CD4-positive, alpha-beta T cell treated with Interleukin-15 for 4 hours (primary cell): ENCODE data around the gene TMLHE.
"Not testable (repeated sequence)": the region's sequence is repeated elsewhere in the genome, so short reads cannot be mapped to it uniquely, and the experiment has no call there.

ENCODE experiments used
- DNase-seq: peaks from one replicate; pipeline ENCODE4 v3.0.0-alpha.2; 2020; ENCODE audit warnings: low spot score

The TMLHE gene

DNA sequence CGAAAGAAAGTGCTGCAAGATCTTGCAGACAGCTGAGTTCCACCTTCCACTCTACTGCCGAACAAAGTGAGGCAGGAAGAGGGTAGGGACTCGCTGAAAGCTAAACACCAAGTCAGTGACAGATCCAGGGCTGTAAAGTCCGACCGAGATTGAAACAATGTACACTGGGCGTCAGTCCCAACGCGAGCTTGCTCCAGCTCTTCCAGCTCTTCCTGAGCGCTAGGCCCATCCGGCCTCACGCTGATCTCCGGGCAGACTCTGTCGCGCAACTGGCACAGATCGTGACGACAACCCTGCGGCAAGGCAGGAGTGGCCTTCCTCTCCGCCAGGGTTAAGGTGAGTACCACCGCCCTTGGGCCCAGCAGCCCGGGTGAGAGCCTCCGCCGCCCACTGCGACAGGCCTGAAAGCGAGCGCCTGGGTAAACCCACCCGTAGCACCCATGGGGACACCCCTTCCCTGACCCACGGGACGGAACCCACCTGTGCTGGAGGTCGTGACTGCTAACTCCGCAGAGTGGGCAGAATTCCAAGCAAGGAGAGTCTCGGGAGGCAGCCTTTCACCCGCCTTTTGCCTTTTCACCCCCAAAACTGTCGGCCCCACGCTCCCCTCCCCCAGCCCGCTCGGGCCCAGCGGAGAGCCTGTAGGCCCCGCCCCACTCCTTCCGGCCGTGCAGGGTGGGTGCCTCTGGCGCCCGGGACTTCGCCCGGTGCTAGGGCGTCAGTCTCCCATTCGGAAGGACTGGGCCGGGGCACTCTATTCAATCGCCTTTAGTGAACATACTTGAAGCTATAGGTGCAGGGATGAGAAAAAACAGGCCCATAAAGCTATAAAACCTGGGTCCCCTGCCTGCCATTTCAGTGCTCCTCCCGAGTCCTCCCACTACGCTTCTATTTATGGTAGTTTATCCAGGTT, at the start of gene TMLHE, which contains the start of gene SPRY3:
TSS of gene TMLHE (minus strand) at position 641 of the 913 bp plus-strand sequence. CDS start 67,676 bp downstream, outside the sequence.
TSS of gene SPRY3 (plus strand) at position 275 of the 913 bp plus-strand sequence.
- DNase-seq, result peak; percentile 40

- no peak for DNase-seq
These were observed 49.5 kb upstream of the TMLHE start for GRCh38 chrX:155662282-155662681.

GRCh38 chrX:155645180-155645579, 32.4 kb upstream of the TMLHE start:
- no peak for DNase-seq

- DNase-seq, result no peak
These were observed 30.5 kb upstream of the TMLHE start for GRCh38 chrX:155643240-155643639.

- DNase-seq, result not testable (repeated sequence)
These were observed 28.6 kb upstream of the TMLHE start for GRCh38 chrX:155641371-155641770.

- DNase-seq, result no peak
These were observed 25.0 kb upstream of the TMLHE start for GRCh38 chrX:155637714-155638113.

- not testable (repeated sequence) for DNase-seq
These were observed 22.3 kb upstream of the TMLHE start for GRCh38 chrX:155635019-155635418.

DNA sequence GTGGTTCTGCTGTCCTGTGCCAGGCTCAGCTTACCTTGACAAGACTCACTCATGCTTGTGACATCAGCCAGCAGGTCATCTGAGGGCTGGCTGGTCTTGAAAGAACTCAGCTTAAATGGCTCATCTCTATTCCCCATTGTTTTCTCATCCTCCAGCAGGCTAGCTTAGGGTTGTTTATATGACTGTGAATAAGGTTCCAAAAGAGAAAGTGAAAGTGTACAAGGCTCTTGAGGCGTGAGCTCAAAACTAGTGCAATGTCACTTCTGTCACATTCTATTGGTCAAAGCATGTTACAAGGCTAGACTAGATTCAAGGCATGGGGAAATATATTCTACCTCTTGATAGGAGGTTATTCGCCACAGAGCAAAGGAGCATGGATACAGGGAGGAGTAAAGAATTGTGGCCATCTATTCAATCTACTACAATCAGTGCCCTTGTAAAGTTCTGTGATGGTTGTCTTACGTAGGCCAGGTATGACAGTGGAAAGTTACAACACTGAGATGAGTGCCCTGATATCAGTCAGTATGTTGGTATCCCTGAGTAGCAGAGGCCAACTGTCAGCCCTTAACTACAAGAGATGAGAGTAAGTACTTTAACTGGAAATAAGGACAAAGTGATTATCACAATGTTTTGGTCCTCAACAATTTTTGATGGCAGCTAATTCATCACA, 19.8 kb upstream of the TMLHE start:
- peak; percentile 12 for DNase-seq

- DNase-seq, result not testable (repeated sequence)
These were observed 7.4 kb upstream of the TMLHE start for GRCh38 chrX:155620110-155620509.

DNA sequence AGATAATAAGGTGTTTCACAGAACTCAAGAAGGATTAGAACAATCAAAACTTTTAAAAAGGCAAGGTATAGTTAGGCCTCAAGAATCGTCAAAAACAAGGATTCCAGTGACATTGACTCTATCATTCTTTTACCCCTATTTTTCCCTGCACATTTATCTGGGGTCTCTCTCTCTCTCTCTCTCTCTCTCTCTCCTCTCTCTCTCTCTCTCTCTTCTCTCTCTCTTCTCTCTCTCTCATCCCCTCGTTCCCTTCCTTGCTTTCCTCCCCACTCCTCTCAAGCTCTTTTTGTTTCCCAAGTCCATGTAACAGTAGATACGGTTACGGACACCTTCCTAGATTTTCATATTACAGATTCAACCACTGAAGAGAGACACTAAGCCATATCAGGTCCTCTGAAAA, 3.2 kb upstream of the TMLHE start:
- no peak for DNase-seq

- no peak for DNase-seq
These were observed 1.3 kb upstream of the TMLHE start for GRCh38 chrX:155613927-155614559.

GRCh38 chrX:155611302-155611701, 1.4 kb downstream of the TMLHE start:
- DNase-seq, result no peak

DNA sequence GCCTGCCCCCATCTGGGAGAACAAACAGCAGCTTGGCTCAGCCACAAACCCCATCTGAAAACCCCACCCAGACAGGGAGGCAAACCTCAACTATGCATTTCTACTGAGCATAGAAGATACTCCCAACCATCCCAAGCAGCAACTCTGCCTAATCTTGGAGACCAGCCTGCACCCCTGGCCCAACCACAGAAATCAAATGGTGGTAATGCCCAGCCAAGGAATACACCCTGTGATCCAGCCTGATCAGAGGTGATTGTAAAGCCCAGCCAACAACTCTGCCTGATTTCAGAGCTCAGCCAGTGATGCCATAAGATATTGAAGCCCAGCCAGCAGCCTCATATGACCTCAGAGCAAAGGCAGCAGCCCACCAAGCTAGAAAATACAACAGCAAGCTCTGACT, 19.8 kb downstream of the TMLHE start:
- DNase-seq, result no peak

GRCh38 chrX:155592331-155592730, 20.4 kb downstream of the TMLHE start:
- DNase-seq, result no peak

DNA sequence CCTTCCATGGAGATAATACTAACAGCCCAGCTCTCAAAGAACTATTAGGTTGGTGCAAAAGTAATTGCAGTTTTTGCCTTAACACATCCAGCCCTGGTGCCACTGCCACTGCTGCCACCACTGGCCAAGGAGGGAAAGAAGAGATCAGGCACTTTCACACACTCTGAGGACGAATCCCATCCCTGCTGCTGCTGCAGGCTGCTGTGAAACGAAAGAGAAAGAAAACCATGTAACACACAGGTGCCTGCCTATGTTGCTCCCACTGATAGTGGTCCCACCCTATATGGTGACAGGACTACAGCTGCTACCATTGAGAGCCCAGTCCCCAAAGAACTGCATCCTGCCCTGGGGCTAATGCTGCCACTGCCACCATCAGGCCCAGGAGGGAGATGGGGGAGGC, 35.1 kb downstream of the TMLHE start:
- DNase-seq, result peak; percentile 1

DNA sequence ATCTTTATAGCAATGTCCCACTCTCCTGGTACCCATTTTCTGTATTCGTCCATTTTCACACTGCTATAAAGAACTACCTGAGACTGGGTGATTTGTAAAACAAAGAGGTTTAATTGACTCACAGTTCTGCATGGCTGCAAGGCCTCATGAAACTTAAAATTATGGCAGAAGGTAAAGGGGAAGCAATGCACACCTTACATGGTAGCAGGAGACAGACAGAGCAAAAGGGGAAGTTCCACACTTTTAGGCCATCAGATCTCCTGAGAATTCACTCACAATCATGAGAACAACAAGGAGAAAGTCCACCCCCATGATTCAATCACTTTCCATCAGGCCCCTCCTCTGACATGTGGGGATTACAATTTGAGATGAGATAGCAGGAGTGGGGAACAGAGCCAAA, 49.7 kb downstream of the TMLHE start:
- DNase-seq, result no peak

DNA sequence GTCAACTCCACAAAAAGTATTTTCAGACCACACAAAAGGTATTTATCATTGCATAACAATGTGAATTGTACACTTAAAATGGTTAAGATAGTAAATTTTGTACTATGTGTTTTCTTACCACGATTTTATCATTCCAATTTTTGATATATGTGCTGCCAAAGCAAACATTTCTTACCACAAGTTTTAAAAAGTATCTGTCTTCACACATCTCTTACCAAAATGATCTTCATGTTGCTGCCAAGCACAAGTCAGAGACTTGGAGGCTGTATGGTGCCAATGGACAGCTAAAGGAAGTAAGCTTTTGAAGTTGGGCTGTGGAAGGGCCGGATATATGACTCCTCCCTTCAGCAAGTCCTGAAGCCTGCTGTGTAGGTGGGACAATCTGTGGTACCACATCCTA, 67.9 kb downstream of the TMLHE start:
- DNase-seq, result no peak

- DNase-seq, result no peak
These were observed 76.9 kb downstream of the TMLHE start for GRCh38 chrX:155535866-155536265.

- DNase-seq, result no peak
These were observed 78.0 kb downstream of the TMLHE start for GRCh38 chrX:155534800-155535199.

GRCh38 chrX:155527023-155527422, 85.7 kb downstream of the TMLHE start:
- DNase-seq, result not testable (repeated sequence)

- no peak for DNase-seq
These were observed 98.5 kb downstream of the TMLHE start for GRCh38 chrX:155514225-155514624.

DNA sequence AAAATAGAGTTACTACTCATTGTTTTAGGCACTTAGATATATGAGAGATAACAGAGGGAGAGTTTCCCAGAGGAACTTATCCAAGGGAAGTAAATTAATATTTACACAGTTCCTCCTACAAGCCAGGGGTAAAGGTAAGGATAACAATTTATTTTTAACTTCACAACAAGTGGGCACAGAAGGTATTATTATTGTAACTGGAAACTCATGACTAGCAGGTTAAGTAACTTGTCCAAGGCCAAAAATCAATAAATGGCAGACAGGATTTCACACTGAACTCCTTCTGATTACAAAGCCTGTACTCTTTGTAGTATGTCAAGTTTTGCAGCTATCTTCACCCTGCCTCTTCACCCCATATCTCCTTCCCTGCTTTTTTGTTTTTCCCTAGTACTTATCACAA, 107.5 kb downstream of the TMLHE start:
- DNase-seq, result no peak

- DNase-seq, result not testable (repeated sequence)
These were observed 117.6 kb downstream of the TMLHE start for GRCh38 chrX:155495134-155495533.
